NCI-H187 (cell line): ENCODE data around the gene PKD2.

Experiments used
- DNase-seq, 2 experiments: peaks; one replicate each; lab custom pipeline; 2025; lab: John Stamatoyannopoulos, UW

Gene PKD2

DNA sequence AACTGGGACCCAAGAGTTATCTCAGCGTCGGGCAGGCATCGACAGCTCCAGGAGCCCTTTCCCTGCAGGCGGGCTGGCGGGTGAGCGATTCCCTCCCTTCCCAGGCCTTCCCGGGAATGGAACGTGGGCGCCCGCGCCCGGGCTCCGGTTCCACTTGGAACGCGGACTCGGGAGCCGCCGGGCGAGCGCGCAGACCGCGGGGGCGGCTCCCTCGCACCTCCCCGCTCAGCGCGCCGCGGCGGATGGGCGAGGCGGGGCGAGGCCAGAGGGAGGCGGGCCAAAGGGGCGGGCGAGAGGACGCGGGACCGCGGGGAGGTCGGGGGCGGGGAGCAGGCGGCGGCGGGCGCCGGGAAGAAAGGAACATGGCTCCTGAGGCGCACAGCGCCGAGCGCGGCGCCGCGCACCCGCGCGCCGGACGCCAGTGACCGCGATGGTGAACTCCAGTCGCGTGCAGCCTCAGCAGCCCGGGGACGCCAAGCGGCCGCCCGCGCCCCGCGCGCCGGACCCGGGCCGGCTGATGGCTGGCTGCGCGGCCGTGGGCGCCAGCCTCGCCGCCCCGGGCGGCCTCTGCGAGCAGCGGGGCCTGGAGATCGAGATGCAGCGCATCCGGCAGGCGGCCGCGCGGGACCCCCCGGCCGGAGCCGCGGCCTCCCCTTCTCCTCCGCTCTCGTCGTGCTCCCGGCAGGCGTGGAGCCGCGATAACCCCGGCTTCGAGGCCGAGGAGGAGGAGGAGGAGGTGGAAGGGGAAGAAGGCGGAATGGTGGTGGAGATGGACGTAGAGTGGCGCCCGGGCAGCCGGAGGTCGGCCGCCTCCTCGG is at the start of gene PKD2:
Gene PKD2, plus strand, starts transcription at position 332 of the 818 bp plus-strand sequence. Its CDS starts 99 bp downstream, at position 431.
- peak in 1 of 2 experiments; percentile 75 for DNase-seq

GRCh38 chr4:87961993-87962392 is 45.4 kb upstream of the PKD2 start:
- DNase-seq: no peak

DNA sequence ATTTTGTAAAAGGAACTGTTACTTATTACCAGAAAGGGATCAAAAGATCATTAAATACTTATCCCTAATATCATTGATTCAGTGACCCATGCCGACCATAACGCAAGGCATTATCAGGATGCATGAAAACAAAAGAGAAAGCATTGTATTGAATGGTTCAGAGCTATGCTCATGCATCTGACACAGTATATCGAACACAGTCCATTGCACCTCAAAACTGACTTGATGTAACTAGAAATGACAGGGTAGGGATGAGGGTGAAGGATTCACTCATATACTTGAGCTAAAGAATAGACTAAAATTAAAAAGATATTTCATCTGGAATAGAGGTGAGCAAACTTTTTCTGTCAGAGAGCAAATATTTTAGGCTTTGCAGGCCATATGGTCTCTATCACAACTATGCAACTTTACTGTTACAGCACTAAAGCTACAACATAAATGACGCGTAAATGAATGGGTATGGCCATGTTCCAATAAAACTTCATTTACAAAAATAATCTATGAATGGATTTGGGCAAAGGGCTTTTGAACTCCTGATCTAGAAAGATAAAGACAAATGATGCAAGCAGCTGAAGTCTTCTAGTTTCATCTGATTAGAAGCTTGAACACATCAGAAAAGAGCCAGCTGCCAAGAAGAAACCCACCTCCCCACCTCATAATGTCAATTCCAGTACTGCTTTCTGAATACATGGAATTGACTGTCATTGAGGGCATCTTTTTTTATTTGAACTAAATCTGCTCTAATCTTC is 44.9 kb upstream of the PKD2 start:
- no peak for DNase-seq

- DNase-seq: no peak
Observed at GRCh38 chr4:87965501-87965975, 41.9 kb upstream of the PKD2 start.

DNA sequence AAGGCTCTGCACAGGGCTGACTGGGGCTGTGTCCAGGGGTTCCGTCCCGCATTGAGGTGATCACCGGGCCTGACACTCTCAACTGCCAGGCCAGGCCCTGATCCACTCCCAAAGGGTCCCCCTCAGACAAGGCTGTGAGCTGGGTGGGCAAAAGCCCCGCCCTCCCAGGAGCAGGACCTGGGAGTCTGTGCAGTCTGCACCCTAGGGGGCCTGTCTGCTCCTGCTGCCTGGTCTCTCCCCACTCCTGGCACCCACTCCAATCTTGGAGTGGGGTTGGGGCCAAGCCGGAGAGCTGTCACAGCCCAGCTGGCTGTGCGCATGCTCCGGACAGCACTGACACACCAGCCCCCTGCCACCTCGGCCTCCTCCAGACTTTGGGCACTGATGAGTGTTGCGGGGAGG is 41.3 kb upstream of the PKD2 start:
- no peak for DNase-seq

GRCh38 chr4:87967193-87967592 is 40.2 kb upstream of the PKD2 start:
- no peak for DNase-seq

DNA sequence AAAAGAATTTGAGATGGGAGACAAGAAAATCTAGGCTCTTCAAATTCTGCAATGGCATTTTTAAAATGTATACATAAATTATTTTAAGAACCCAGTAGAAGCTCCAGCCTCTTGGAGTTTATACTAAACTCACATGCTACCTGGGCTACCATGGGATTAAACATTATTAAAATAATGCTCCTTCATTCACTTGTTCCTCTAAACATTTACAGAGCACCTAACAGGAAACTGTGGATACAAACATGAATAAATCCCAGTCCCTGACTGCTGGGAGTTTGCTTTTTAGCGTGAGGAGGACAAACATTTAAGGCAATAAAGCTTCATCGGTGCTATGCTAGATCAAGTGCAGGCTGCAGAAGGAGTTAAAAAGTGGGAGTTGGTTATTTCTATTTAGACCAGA is 37.3 kb upstream of the PKD2 start:
- DNase-seq: no peak

DNA sequence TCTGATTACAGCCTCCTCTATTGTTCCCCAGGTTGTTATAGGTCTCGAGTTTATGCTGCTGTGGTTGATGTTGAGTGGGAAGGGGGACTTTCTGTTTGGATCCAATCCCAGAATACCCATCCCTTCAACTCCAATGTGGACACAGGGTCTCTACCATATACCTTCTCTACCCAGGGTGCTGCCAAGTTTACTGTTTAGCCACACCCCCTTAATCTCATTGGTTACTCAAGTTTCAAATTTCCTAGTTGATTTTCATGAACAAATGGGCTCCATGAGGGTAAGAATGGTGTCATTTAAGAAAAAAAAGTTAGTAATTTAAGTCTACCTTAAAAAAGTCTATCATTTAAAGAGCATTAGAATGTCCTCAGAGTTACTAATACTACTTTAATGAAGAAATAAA is 35.6 kb upstream of the PKD2 start:
- DNase-seq: no peak

DNA sequence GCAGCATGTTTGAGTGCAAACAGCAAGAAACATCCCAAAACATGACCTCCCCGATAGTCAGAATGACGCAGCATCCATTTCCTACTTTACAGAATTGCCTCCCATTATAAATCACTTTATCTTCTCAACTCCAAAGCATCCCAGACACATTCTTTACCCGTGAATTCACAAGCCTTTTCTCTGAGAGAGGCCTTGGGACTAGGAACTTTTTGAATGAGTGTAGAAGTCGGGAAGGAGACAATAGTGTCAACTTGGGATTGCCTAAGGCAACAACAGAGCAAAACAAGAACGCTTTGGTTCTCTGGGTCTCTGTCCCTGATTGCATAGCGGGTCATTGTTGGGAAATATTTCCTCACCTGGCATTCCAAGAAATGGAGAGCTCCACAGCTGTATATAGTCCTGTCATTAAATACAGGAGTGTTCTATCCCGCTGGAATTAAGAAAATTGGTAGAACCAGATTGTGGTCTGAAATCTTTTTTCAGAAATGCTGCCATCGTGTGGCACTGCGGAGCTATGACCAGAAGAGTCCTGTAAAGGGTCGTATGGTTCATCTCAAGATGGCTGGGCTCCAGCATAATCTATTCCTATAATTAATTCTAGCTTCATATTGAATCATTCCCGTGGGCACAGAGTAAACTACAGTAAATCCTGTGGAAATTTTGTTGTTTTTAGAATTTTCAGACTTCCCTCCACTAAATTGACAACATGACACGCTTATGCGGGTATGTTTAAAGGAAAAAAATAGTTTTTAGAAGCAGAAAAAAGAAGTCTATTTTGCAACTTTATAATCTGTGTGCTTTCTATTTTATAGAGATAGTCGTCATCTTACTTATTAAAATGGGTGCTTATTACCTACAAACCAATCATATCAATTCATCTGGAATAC is 33.9 kb upstream of the PKD2 start:
- no peak for DNase-seq

- DNase-seq: no peak
Observed at GRCh38 chr4:87974856-87975462, 32.5 kb upstream of the PKD2 start.

DNA sequence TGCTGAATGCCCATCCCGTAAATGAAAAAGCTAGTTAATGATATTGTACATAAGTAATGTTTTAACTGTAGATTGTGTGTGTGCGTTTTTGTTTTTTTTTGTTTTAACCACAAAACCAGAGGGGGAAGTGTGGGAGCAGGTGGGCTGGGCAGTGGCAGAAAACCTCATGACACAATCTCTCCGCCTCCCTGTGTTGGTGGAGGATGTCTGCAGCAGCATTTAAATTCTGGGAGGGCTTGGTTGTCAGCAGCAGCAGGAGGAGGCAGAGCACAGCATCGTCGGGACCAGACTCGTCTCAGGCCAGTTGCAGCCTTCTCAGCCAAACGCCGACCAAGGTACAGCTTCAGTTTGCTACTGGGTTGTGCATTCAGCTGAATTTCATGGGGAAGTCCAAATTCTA is 32.0 kb upstream of the PKD2 start, which contains the start of gene SPP1:
Gene SPP1, plus strand, starts transcription at position 249 of the 400 bp plus-strand sequence. CDS start 1,182 bp downstream, outside the sequence.
- no peak for DNase-seq

DNA sequence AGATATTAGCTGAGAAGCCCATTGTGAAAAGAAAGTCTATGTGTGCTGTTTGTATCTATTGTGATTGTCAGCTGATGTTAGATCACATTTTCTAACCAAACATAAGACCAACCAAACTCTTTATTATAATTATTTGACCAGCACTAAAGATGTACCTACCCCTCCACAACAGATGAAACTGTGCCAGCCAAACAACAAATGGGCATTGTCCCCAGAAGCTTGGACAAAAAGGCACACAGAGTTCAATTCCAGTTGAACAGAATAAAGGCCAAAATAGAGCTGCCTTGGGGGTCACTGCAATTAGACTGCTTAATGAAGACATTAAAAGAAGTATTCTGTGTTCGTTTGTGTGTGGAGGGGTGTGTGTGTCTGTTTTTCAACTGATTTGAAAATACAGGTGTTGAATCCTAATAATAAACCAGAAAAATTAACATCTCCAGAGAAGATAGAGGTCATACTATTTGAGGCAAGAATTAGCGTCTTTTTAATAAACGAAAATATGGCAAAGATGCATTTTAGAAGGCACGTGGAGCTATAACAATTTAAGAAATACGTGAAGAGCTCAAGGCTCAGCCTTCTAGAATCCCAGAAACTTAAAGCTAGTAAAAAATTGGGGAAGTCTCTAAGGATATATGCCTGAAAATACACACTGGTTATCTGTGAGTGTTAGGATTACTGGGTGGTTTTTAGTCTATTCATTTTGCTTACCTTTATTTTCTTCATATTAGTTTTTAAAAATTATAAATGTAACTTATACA is 29.7 kb upstream of the PKD2 start:
- DNase-seq: no peak

- DNase-seq: no peak
Observed at GRCh38 chr4:87978681-87979080, 28.8 kb upstream of the PKD2 start.

GRCh38 chr4:87979810-87980209 is 27.6 kb upstream of the PKD2 start:
- DNase-seq: no peak

DNA sequence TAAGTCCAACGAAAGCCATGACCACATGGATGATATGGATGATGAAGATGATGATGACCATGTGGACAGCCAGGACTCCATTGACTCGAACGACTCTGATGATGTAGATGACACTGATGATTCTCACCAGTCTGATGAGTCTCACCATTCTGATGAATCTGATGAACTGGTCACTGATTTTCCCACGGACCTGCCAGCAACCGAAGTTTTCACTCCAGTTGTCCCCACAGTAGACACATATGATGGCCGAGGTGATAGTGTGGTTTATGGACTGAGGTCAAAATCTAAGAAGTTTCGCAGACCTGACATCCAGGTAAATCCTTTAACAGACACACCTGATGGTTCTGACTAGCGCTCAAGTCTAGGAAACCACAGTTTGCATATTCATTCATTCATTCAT is 25.9 kb upstream of the PKD2 start:
- DNase-seq: no peak

GRCh38 chr4:87982036-87982435 is 25.4 kb upstream of the PKD2 start:
- DNase-seq: no peak

GRCh38 chr4:87982446-87983010 is 24.9 kb upstream of the PKD2 start:
- no peak for DNase-seq

DNA sequence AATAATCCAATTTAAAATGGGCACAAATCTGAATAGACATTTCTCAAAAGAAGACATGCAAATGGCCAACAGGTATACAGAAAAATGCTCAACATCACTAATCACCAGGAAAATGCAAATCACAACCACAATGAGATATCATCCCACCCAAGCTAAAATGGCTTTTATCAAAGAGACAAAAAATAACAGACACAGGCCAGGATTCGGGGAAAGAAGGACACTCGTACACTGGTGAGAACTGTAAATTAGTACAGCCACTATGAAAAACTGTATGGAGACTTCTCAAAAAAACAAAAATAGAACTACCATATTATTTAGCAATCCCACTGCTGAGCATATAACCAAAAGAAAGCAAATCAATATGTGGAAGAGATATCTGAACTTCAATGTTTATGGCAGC is 23.4 kb upstream of the PKD2 start:
- DNase-seq: no peak

DNA sequence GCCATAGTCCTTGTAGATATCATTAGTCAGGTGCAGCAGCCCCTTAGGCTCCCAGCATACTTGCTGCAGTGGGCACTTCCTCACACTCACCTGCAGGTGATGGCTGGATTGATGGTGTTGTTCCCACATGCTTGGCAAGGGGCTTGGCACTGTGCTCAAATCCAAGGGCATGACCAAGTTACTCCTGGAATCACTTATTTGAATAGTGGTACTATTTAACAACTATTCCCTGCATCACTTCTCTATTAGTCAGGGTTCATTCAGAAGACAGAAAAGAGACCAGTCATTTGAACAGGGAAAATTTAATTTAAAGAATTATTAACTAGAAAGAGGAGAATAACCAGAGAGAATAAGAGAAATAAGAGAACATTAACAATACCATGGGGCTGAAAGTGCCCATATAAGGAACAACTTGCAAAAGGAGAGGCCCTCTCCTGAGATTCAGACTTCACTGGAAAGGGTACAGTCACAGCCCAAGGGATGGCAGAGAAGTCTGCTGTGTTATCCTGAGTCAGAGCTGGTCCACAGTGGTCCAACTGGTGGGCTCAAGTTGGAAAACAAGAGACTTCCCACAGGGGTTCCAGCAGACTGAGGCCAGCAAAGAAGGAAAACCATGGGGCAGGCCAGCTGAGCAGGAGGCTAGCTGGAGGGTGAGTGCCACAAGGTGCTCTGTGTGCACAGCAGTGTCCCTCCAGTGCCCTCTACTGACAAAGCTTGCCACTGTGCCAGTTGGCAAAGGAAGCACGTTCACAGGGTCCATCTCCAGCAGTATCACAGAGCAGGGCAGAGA is 22.1 kb upstream of the PKD2 start:
- DNase-seq: no peak

DNA sequence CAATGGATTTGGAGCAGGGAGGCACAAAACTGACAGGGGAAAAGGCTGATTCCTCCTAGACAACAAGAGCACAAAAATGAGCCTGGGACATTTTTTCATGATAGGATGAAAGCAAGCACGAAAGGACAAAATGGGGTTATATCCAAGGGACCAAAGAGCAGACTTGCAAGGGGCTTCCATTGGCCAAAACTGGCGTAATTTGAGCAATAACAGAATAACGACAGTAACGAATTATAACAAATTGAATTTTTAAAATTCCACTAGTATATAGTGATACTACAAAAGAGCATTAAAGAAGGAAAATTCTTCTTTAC is 21.6 kb upstream of the PKD2 start:
- no peak for DNase-seq
